Measurements from ENCODE around the gene FAM107B.

FAM107B gene

DNA sequence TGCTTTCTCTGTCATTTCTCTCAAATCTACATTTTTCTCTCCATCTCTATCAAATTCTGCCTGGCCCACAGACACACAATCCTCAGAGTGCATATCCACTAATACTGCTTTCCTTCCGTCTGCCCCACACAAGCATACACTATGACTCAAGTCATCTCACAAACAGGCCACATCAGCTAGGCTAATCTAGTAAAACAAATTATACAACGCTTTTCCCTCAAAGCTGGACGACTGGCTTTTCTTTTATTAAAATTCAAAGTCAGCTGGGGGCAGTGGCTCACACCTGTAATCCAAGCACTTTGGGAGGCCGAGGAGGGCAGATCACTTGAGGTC, 161.1 kb downstream of the FAM107B start:
- no peak overlapping the region for H3K27ac Mint-ChIP-seq
- CTCF ChIA-PET: interaction anchor here (0.8 kb wide), 1 partner anchor 35 kb away, joined by 4 read pairs; no protein-coding TSS in a partner anchor
- no peaks in the 10 kb centered on the region for H3K27me3 Mint-ChIP-seq
- no peaks in the 10 kb centered on the region for H3K9me3 Mint-ChIP-seq
- H3K4me3 Mint-ChIP-seq: no peak overlapping the region
- peaks cover 21% of the 10 kb centered on the region for H3K4me1 Mint-ChIP-seq
- H3K36me3 Mint-ChIP-seq: no peaks in the 10 kb centered on the region
- no peak for DNase-seq

DNA sequence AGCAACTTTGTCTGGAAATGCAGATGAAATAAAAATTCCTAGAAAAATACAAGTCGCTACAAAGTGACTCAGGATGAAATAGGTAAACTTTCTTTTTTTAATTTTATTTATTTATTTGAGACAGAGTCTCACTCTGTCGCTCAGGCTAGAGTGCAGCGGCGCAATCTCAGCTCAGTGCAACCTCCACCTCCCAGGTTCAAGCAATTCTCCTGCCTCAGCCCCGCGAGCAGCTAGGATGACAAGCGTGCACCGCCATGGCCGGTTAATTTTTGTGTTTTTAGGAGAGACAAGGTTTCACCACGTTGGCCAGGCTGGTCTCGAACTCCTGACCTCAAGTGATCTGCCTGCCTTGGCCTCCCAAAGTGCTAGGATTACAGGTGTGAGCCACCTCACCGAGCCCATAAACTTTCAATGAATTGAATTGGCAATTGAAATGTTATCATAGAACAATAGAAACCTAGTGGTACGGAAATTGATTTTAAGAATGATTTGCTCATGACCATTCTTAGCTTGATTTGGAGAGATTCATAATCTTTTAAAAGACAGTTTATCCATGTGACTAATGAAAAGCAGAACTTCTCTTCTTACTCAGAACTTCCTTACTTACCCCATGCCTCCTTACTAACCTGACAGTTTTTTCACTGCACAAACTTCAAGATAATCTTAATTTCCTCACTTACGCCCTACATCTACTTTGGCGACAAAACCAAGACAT, 161.7 kb downstream of the FAM107B start:
- DNase-seq: no peak
- CTCF ChIA-PET: no interaction called here
- Mint-ChIP-seq H3K9me3 (no peaks in the 10 kb centered on the region), H3K4me1 (peaks cover 20% of the 10 kb centered on the region), H3K36me3 (no peaks in the 10 kb centered on the region), H3K27ac (no peak overlapping the region), H3K4me3 (no peak overlapping the region), H3K27me3 (no peaks in the 10 kb centered on the region)

DNA sequence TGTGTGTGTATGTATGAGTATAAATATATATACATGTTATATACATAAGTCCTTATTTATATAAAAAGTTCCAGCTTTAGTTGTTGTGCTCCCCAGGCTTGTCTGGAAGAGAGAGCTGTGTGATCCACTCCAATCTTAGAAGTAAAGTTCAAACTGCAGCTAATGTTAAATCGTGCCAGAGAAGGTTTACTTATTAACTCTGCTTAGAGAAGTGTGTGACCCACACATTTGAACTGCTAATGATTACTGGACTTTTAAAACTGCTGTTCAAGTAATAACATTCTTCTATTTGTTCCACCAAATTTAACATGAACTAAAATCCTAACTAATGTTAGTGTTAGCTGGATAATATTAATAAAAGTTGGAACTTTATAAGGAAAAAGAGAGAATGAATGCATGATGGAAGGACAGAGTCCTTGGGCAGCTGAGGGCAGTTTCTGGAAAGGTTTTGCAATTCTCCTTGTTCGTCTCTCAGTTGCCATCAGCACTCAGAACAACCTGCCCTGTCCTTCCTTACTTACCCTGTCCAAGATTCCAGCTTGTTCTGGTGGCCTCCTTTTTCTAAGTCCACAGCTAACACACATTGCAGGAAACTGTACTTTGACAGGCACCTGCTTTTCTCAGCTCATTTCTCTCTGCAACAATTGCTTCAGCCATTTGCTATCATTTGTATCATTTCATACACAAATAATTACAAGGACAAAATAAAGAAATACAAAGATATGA, 162.6 kb downstream of the FAM107B start:
- Mint-ChIP-seq H3K9me3 (no peaks in the 10 kb centered on the region), H3K4me3 (no peak overlapping the region), H3K27me3 (no peaks in the 10 kb centered on the region), H3K27ac (no peak overlapping the region), H3K36me3 (no peaks in the 10 kb centered on the region), H3K4me1 (peaks cover 13% of the 10 kb centered on the region)
- DNase-seq: no peak
- CTCF ChIA-PET: no interaction called here

DNA sequence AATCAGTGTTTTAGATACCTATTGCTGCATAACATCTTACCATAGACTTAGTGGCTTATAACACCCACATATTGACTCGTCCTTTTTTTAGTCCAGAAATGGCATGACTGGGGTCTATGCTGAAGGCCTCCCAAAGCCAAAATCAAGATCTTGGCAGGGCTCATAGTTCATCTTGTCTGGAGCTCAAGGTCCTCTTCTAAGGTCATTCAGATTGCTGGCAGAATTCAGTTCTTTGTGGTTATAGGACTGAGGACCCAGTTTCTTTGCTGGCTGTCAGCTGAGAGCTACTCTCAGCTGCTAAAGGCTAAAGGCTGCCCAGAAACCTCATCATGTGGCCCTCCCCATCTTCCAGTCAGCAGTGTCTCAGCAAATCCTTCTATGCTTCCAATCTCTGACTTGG, 165.5 kb downstream of the FAM107B start:
- H3K9me3 Mint-ChIP-seq: peaks cover 3% of the 10 kb centered on the region
- no peak for DNase-seq
- H3K4me3 Mint-ChIP-seq: no peak overlapping the region
- peaks cover 18% of the 10 kb centered on the region for H3K4me1 Mint-ChIP-seq
- CTCF ChIA-PET: interaction anchor here (0.6 to 0.8 kb wide), 2 partner anchors 9 to 11 kb away, joined by 4 read pairs; no protein-coding TSS in a partner anchor
- no peak overlapping the region for H3K27ac Mint-ChIP-seq
- H3K36me3 Mint-ChIP-seq: peaks cover 1% of the 10 kb centered on the region
- H3K27me3 Mint-ChIP-seq: no peaks in the 10 kb centered on the region

DNA sequence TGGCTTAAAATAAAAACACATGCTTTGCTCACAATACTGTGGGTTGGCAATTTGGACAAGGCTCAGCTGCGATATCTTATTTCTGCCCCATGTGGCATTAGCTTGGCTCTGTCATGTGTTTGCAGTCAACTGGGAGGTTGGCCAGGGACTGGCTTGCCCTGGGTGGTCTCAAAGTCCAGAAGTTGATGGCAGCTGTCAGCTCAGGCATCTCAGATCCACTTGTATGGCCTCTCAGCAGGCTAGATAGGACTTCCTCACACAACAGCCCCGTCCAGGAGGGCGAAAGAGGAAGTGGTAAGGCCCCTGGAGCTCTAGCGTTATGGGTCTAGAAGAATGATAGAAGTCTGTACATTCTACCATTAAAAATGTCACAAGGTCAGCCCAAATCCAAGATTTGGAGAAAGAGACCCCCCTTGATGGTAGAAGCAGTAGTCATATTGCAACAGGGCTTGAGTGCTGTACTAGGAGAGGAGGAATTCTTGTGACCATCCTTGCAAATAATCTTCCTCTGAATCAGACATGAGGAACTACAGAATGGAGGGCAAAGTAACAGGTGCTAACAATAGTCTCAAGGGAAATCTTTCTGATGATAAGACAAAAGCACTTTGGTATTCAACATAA, 166.2 kb downstream of the FAM107B start:
- CTCF ChIA-PET: interaction anchor here (0.6 kb wide), 1 partner anchor 12 kb away, joined by 4 read pairs; no protein-coding TSS in a partner anchor
- H3K36me3 Mint-ChIP-seq: peaks cover 1% of the 10 kb centered on the region
- peaks cover 3% of the 10 kb centered on the region for H3K9me3 Mint-ChIP-seq
- H3K4me3 Mint-ChIP-seq: no peak overlapping the region
- H3K27ac Mint-ChIP-seq: no peak overlapping the region
- peaks cover 18% of the 10 kb centered on the region for H3K4me1 Mint-ChIP-seq
- H3K27me3 Mint-ChIP-seq: no peaks in the 10 kb centered on the region
- no peak for DNase-seq

DNA sequence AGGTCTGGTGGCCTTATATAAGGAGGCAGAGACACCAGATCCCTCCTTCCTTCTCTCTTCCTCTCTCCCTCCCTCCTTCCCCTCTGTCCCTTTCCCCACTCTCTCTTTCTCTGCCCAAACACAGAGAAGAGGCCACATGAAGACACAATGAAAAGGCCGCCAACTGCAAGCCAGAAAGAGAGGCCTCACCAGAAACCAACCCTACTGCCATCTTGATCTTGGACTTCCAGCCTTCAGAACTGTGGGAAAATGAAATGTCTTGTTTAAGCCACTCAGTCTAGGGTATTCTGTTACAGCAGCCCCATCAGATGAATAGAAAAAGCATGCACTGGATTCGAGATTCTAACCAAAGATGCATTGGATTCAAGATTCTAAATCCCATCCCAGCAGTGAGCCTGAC, 168.1 kb downstream of the FAM107B start:
- CTCF ChIA-PET: no interaction called here
- no peak overlapping the region for H3K27ac Mint-ChIP-seq
- peaks cover 3% of the 10 kb centered on the region for H3K9me3 Mint-ChIP-seq
- no peak overlapping the region for H3K4me3 Mint-ChIP-seq
- H3K36me3 Mint-ChIP-seq: peaks cover 12% of the 10 kb centered on the region
- peaks cover 30% of the 10 kb centered on the region for H3K4me1 Mint-ChIP-seq
- no peak for DNase-seq
- H3K27me3 Mint-ChIP-seq: no peaks in the 10 kb centered on the region

DNA sequence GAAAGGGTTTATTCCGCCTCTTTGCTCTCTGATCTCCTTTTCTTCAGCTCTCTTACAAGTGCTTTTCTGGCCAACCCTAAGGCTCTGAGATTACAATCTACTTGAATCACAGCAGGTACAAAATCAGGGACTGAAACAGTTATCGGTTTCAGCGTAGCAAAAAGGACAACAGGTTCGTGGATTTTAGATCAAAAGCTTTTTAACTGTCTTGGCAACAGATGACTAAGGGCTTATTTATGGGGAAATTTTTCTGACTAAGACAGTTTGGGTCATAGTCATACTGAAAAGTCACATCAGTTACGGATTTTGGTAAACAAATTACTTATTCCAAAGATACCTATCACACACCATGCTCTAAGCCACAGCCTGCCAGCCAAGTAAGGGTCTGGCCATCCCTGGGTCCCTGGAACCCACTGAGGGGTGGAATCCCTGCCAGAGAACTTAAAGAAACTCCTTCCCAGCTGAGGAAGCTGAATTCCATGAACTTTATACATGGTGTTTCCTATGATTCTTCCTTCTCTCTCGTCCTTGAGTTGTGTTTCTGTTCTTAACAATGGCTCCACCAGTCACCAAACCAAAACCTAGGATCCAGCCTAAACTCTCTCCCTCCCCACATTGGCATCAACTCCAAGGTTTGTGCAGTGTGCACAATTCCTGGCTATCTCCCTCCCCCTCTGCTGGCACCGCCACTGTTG, 169.3 kb downstream of the FAM107B start:
- Mint-ChIP-seq H3K27me3 (no peaks in the 10 kb centered on the region), H3K27ac (peak overlapping the region; percentile 86), H3K9me3 (peaks cover 3% of the 10 kb centered on the region), H3K4me3 (peak overlapping the region; percentile 97), H3K4me1 (peaks cover 42% of the 10 kb centered on the region), H3K36me3 (peaks cover 24% of the 10 kb centered on the region)
- peak; percentile 43 for DNase-seq
- CTCF ChIA-PET: interaction anchor here (1.7 kb wide), 1 partner anchor 218 kb away, joined by 5 read pairs; no protein-coding TSS in a partner anchor

DNA sequence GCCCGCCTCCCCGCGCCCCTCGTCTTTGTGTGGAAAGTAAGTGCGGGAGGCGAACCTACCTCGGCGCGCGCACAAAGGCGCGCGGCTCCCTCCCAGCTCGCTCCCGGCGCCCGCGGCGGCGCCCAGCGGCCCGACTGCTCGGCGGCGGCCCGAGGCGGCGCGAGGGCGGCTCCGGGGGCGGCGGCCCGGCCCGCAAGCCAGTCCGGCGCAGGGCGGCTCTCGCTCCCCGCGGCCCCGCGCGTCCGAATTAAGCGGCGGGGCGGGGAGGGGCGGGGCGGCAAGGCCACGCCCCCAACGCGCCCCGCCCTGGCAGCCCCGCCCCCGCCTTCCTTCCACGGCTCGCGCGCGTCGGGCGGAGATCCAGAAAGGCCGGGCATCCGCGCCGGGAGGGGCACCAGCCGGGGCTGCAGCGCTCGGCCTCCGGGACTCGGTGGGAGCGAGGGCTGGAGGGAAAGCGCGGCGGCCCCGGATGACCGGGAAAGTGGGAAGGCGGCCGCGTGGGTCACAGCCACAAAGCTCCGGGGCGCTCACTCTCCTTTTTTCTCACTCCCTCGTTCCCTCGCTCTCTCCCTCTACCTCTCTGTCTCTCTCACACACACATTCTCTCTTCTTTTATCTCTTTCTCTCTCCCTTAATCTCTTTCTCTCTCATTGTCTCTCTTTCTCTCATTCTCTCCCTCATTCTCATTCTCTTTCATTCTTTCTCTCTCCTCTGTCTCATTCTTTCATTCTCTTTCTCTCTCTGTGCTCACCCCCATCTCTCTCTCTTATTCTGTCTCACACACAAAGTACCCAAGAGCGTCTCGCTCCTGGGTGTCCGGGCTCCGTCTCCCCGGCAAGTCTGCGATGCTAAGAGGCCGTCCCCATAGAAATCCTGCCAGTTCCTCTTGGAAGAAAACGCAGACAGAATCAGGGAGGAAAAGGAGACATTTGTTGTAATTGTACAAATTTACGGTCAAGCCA, 170.2 kb downstream of the FAM107B start:
- H3K4me3 Mint-ChIP-seq: peak overlapping the region; percentile 97
- CTCF ChIA-PET: interaction anchor here (1.7 kb wide), 1 partner anchor 219 kb away, joined by 5 read pairs; no protein-coding TSS in a partner anchor

DNA sequence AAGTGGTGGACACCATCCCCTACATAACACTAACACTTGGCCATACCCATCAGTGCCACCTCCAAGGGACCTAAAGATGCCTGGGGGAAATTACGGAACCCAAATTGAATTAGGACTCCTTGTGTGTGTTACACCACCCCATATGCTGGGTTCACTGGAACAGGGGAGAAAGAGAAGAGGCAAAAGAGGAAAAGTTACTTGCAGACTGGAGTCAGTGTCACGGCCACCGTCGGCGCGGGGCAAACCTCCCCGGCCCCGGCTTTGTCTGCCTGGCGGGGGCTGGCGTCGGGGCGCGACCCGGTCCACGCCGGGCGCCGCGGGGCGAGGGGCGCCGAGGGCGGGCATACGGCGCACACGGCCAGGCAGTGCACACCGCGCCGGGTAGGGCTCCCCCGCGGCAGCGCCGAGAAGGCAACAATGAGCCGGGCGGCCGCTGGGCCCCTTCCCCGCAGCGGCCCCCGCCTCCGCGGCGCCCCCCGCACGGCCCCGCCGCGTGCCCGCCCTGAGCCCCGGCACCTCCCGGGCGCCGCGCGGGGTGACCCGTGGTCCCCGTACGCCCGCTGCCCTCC, 171.1 kb downstream of the FAM107B start:
- Mint-ChIP-seq H3K36me3 (peaks cover 40% of the 10 kb centered on the region), H3K9me3 (peaks cover 3% of the 10 kb centered on the region), H3K27ac (peak overlapping the region; percentile 90), H3K27me3 (no peaks in the 10 kb centered on the region), H3K4me1 (peaks cover 59% of the 10 kb centered on the region), H3K4me3 (peak overlapping the region; percentile 89)
- CTCF ChIA-PET: no interaction called here
- DNase-seq: peak; percentile 33

More for the DNA sequence above, 170.2 kb downstream of the FAM107B start:
- peaks cover 3% of the 10 kb centered on the region for H3K9me3 Mint-ChIP-seq
- no peaks in the 10 kb centered on the region for H3K27me3 Mint-ChIP-seq
- peak overlapping the region; percentile 86 for H3K27ac Mint-ChIP-seq
- DNase-seq: peak; percentile 78
- H3K36me3 Mint-ChIP-seq: peaks cover 33% of the 10 kb centered on the region
- H3K4me1 Mint-ChIP-seq: peaks cover 51% of the 10 kb centered on the region

DNA sequence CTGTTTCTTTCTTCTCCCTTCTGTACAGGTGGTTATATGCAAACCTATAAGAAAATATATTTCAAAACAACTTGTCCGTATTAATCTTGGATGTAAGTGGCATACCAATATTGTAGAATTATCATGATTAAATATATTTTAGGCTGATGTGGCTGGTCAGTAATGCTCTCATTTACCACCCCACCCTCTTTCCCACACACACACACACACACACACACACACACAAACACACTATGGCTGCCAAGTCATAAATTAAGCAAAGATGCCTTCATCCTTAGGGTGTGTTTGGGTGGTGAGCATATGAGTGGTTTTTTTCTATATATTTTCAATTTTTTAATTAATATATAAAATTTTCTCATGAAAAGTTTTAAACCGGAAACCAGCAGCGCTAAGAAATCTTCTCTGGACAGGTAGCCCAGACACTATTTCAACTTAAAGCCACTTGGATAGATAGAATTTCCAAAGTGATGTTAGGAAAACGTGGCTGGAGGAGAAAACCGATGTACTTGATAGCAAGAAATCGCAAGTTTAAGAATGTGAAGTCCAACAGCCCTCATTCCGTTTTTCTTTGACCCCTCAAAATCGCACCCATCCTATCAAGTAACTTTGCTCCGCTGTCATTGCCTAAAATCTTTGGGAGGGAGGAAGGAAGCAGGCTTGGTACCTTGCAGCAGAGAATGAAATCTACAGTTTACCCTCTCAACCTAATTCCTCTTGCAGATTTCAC, 171.7 kb downstream of the FAM107B start:
- CTCF ChIA-PET: interaction anchor here (1.6 kb wide), 1 partner anchor 216 kb away, joined by 4 read pairs; no protein-coding TSS in a partner anchor
- Mint-ChIP-seq H3K27me3 (no peaks in the 10 kb centered on the region), H3K36me3 (peaks cover 47% of the 10 kb centered on the region), H3K4me1 (peaks cover 66% of the 10 kb centered on the region), H3K4me3 (peak overlapping the region; percentile 89), H3K9me3 (peaks cover 3% of the 10 kb centered on the region), H3K27ac (peak overlapping the region; percentile 90)
- no peak for DNase-seq

DNA sequence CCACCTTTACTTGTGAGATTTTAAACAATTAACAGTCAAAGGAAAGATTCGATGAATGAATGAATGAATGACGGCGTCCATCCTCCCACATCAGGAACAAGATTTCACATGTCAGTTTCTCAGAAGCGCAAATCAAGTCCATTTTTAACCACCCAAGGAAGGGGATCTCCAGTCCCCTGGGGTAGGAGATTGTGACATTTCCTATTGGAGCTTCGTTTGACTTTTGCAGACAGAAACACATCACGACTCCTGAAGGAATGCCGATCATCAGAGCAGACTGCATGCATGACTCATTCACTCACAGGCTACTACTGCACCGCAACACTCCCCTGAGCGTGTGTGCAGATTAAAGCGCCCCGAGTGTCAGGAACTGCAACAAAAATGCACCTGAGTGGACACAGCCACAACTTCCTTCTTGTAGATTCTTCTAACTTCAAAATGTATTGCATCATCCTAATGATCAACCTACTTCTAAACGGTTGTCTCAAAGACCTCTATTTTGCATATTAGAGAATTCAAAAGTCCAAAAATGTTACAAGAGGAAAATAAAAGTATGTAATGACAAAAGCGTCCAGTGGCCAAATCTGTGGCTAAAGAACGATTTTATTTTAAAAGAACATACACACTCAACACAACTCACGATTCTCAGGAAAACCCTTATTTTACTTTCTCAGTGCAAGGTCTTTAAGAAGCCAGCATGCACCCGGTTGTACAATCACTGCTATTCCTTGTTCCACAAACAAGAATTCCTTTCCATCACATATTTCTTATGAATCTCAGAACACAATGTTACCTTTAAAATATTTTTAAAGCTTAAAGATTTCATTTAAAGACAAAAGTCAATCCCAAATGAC, 172.6 kb downstream of the FAM107B start:
- Mint-ChIP-seq H3K4me3 (peak overlapping the region; percentile 89), H3K27ac (peak overlapping the region; percentile 90), H3K4me1 (peaks cover 71% of the 10 kb centered on the region), H3K27me3 (no peaks in the 10 kb centered on the region), H3K36me3 (peaks cover 52% of the 10 kb centered on the region), H3K9me3 (peaks cover 3% of the 10 kb centered on the region)
- DNase-seq: peak; percentile 74
- CTCF ChIA-PET: interaction anchor here (1.6 kb wide), 1 partner anchor 217 kb away, joined by 4 read pairs; no protein-coding TSS in a partner anchor

DNA sequence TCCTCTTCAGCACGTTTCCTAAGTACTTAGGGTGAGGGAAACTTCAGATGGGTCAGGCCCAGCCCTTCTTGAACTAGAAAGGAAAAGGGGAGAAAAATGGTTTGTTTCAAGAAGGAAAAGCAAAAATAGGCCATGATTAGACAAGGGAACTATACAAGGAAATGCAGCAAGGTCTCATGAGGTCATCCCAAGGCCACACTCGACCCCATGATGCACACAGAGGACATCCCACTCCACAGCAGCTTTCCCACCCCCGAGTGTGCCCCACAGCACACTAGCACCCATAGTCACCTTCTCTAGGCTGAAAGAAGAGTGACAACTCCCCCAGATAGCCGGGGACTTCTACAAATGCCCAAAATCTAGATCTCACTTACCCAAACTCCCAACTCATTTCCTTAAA, 173.4 kb downstream of the FAM107B start:
- peaks cover 60% of the 10 kb centered on the region for H3K36me3 Mint-ChIP-seq
- peak overlapping the region; percentile 89 for H3K4me3 Mint-ChIP-seq
- H3K27me3 Mint-ChIP-seq: no peaks in the 10 kb centered on the region
- no peak for DNase-seq
- CTCF ChIA-PET: interaction anchor here (1.6 kb wide), 1 partner anchor 218 kb away, joined by 4 read pairs; no protein-coding TSS in a partner anchor
- H3K27ac Mint-ChIP-seq: peak overlapping the region; percentile 90
- peaks cover 79% of the 10 kb centered on the region for H3K4me1 Mint-ChIP-seq
- peaks cover 3% of the 10 kb centered on the region for H3K9me3 Mint-ChIP-seq
